Keratinocyte (primary cell): ENCODE results near the gene LYPD6B. TPM values are rescaled to one million over a fixed set of nuclear protein-coding genes. Genes with fewer than 3 reads are reported as not detected.

Source experiments
- DNase-seq: peaks from one replicate; pipeline ENCODE4 v3.0.0-alpha.2; 2011; ENCODE audit warnings: low read depth, missing footprints, low spot score
- FAIRE-seq: peaks from 2 replicates; lab custom pipeline; 2011; peaks lifted over from hg19 to GRCh38; lab: Jason Lieb, UNC
- H2AFZ ChIP-seq: 2 replicates; pipeline ENCODE4 v1.6.0; 2012; ENCODE audit warnings: low read length, control low read depth, inconsistent platforms; ENCODE audit not compliant: control insufficient read depth
- H3K27ac ChIP-seq: 2 replicates; pipeline ENCODE4 v1.5.1; 2011; ENCODE audit warnings: low read length; ENCODE audit not compliant: control insufficient read depth, insufficient read depth
- H3K27me3 ChIP-seq: 3 replicates; pipeline ENCODE4 v1.6.0; 2011; ENCODE audit warnings: low read length; ENCODE audit not compliant: control insufficient read depth, insufficient read depth; ENCODE audit errors: extremely low read depth
- H3K36me3 ChIP-seq, 2 experiments: 2 replicates in 1 of 2; 3 replicates in 1 of 2; pipeline ENCODE4 v1.5.1; 2011; ENCODE audit warnings: low read length in 2 of 2, mild to moderate bottlenecking in 1 of 2; ENCODE audit not compliant: control insufficient read depth in 2 of 2, insufficient read depth in 2 of 2; ENCODE audit errors: extremely low read depth in 1 of 2
- H3K4me1 ChIP-seq: 3 replicates; pipeline ENCODE4 v1.5.1; 2011; ENCODE audit warnings: low read length; ENCODE audit not compliant: control insufficient read depth, insufficient read depth; ENCODE audit errors: extremely low read depth
- H3K4me2 ChIP-seq: 3 replicates; pipeline ENCODE4 v1.6.0; 2011; ENCODE audit warnings: low read depth, low read length; ENCODE audit not compliant: control insufficient read depth, insufficient read depth; ENCODE audit errors: extremely low read depth
- H3K4me3 ChIP-seq, 3 experiments: fragments of 200-600 bp in 1 of 3; sonication (generic) in 1 of 3; 2 replicates in 2 of 3; 3 replicates in 1 of 3; pipeline ENCODE4 v1.5.1; 2011 to 2016; ENCODE audit warnings: low read length in 3 of 3, mild to moderate bottlenecking in 3 of 3, control low read depth in 2 of 3, inconsistent platforms in 1 of 3, low read depth in 1 of 3, mixed read lengths in 1 of 3, mixed run types in 1 of 3, moderate library complexity in 1 of 3; ENCODE audit not compliant: control insufficient read depth in 2 of 3, insufficient read depth in 2 of 3; ENCODE audit errors: extremely low read depth in 1 of 3
- H3K79me2 ChIP-seq: 2 replicates; pipeline ENCODE4 v1.6.0; 2012; ENCODE audit warnings: low read length; ENCODE audit not compliant: control insufficient read depth, insufficient read depth
- H3K9ac ChIP-seq: 3 replicates; pipeline ENCODE4 v1.6.0; 2011; ENCODE audit warnings: low read length; ENCODE audit not compliant: control insufficient read depth, insufficient read depth; ENCODE audit errors: extremely low read depth
- H3K9me1 ChIP-seq: 3 replicates; pipeline ENCODE4 v1.6.0; 2011; ENCODE audit warnings: low read length; ENCODE audit not compliant: control insufficient read depth, insufficient read depth; ENCODE audit errors: extremely low read depth
- H3K9me3 ChIP-seq: 2 replicates; pipeline ENCODE4 v1.5.1; 2012; ENCODE audit warnings: low read depth, low read length; ENCODE audit not compliant: control insufficient read depth
- H4K20me1 ChIP-seq: 3 replicates; pipeline ENCODE4 v1.6.0; 2011; ENCODE audit warnings: low read length; ENCODE audit not compliant: control insufficient read depth, insufficient read depth; ENCODE audit errors: extremely low read depth
- CTCF ChIP-seq, 3 experiments: IDR thresholded peaks in 1 of 3; conservative IDR thresholded peaks in 1 of 3; optimal IDR thresholded peaks in 1 of 3; 2 replicates in 2 of 3; 3 replicates in 1 of 3; pipeline versions ENCODE3 to v1.5.1; 2011; ENCODE audit warnings: low read length in 3 of 3, mild to moderate bottlenecking in 3 of 3, moderate library complexity in 2 of 3, control low read depth in 1 of 3, inconsistent platforms in 1 of 3; ENCODE audit not compliant: insufficient read depth in 2 of 3; ENCODE audit errors: extremely low read depth in 1 of 3
- EZH2 ChIP-seq: IDR thresholded peaks from one replicate; pipeline ENCODE4 v1.6.1; 2012; ENCODE audit warnings: inconsistent platforms, mild to moderate bottlenecking, low read length, moderate library complexity
- dilution Hi-C: fragments of 300-500 bp; cut with MboI; formaldehyde crosslinking; loops from one replicate; pipeline ENCODE4 v1.7.0; 2020; ENCODE audit warnings: low sequenced_read_pairs; ENCODE audit not compliant: extremely low pct_ligation_motif_present
- polyA plus RNA-seq, 5 experiments: library from polyadenylated mRNA; depleted of rRNA in 3 of 5; stranded (reverse) in 3 of 5; stranded (forward) in 1 of 5; unstranded in 1 of 5; fragments of >200 nt; gene quantifications; 1 replicate in 1 of 5; 2 replicates in 3 of 5; 3 replicates in 1 of 5; pipeline versions ENCODE4 v1.2.1 to v1.2.3, GENCODE V29; 2011 to 2012; ENCODE audit warnings: missing spikeins in 2 of 5, low read depth in 1 of 5, low replicate concordance in 1 of 5

The LYPD6B gene
- polyA plus RNA-seq, 1 donor (not counting 4 experiments of a cell fraction or from before 2014, with no cell fraction given) = 24.7 TPM

DNA sequence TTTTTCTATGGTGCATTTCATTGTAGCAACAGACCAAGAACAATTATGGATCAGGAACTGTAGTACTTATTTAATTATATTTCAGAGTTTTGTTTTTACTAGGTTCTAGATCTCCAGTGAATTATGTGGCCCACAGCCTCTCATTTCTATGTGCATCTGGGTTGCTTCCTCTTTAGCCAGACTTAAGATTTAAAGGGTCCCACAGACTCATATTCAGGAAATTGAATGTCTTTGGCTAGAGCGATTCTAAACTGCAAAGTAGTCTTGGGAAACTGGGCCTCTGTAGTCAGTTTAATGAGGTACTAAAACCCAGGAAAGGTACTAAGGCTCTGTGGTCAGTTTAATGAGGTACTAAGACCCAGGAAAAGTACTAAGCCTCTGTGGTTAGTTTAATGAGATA, 94.4 kb downstream of the LYPD6B start:
- H3K4me2 ChIP-seq = no peak overlapping the region
- H3K4me1 ChIP-seq = peaks cover 5% of the 10 kb centered on the region

DNA sequence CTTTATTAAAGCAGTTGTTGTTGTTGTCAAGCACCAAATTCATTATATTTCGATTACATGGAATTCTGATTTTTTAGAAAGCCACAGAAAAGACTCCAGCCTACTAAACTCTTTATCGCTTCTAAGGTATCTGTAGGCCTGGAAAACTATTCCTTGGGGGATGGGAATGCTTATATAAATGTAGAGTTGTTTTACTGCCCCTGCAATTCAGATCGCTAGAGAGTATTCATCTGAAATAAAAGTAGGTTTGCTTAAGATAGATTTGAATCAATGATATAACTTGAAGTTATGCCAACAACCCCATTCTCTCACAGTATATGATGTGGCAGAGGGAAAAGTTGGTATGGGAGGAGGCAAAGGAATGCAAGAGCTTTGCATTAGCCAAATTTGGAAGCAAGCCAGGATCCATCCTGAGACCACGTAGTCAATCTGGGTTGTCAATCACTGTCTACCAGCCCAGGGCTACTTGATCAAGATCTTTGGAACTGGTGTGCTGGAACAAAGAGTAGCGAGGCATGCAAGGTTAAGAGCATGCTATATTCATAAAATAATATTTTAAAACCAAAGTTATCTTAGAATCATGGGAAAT, 95.9 kb downstream of the LYPD6B start:
- Histone ChIP-seq H3K4me2 (no peak overlapping the region), H3K79me2 (no peaks in the 10 kb centered on the region), H4K20me1 (no peaks in the 10 kb centered on the region), H3K9me3 (no peaks in the 10 kb centered on the region), H3K4me1 (peaks cover 5% of the 10 kb centered on the region), H3K9ac (no peak overlapping the region), H3K27ac (no peak overlapping the region), H2AFZ (no peak overlapping the region), H3K36me3 (no peaks in the 10 kb centered on the region), H3K27me3 (no peaks in the 10 kb centered on the region), H3K9me1 (no peaks in the 10 kb centered on the region), H3K4me3 (no peak overlapping the region)
- FAIRE-seq (no peak), DNase-seq (no peak)
- TF ChIP-seq EZH2 = no peak
- dilution Hi-C loops = no loop called here

More for the DNA sequence above, 94.4 kb downstream of the LYPD6B start:
- H3K9me3 ChIP-seq = no peaks in the 10 kb centered on the region
- DNase-seq (no peak), FAIRE-seq (no peak)
- no peaks in the 10 kb centered on the region for H3K79me2 ChIP-seq
- H3K9me1 ChIP-seq = no peaks in the 10 kb centered on the region
- no peaks in the 10 kb centered on the region for H3K36me3 ChIP-seq
- no peak for TF ChIP-seq CTCF (optimal IDR thresholded peaks at IDR 0.05 in 1 of 3, IDR thresholded peaks at IDR 0.05 in 1 of 3, conservative IDR thresholded peaks at IDR 0.05 in 1 of 3; ENCODE audit: extremely low read depth in 1 of 3, insufficient read depth in 2 of 3, low read length in 3 of 3)
- TF ChIP-seq EZH2 = no peak
- no peaks in the 10 kb centered on the region for H3K27me3 ChIP-seq
- H3K9ac ChIP-seq = no peak overlapping the region
- dilution Hi-C loops = no loop called here
- no peak overlapping the region for H2AFZ ChIP-seq
- H3K4me3 ChIP-seq = no peak overlapping the region
- no peaks in the 10 kb centered on the region for H4K20me1 ChIP-seq
- H3K27ac ChIP-seq = no peak overlapping the region

- no peak for TF ChIP-seq EZH2
- TF ChIP-seq CTCF (optimal IDR thresholded peaks at IDR 0.05 in 1 of 3, IDR thresholded peaks at IDR 0.05 in 1 of 3, conservative IDR thresholded peaks at IDR 0.05 in 1 of 3; ENCODE audit: extremely low read depth in 1 of 3, insufficient read depth in 2 of 3, low read length in 3 of 3) = no peak
- Histone ChIP-seq H3K4me2 (no peak overlapping the region), H2AFZ (no peak overlapping the region), H4K20me1 (no peaks in the 10 kb centered on the region), H3K4me3 (no peak overlapping the region), H3K9me3 (no peaks in the 10 kb centered on the region), H3K9ac (no peak overlapping the region), H3K36me3 (no peaks in the 10 kb centered on the region), H3K79me2 (no peaks in the 10 kb centered on the region), H3K27ac (no peak overlapping the region), H3K4me1 (peaks cover 5% of the 10 kb centered on the region), H3K27me3 (no peaks in the 10 kb centered on the region), H3K9me1 (no peaks in the 10 kb centered on the region)
- FAIRE-seq (no peak), DNase-seq (no peak)
- dilution Hi-C loops = no loop called here
Observed at GRCh38 chr2:149136111-149136510, 97.6 kb downstream of the LYPD6B start.
